Stimulated activated CD4-positive, alpha-beta T cell treated with anti-CD3 and anti-CD28 coated beads, Interleukin-4, amount 100 ng/mL, for 48 hours (primary cell): ENCODE measurements around the gene SRP72.

ENCODE experiments used
- DNase-seq, 2 donors: peaks; one replicate each; pipeline ENCODE4 v3.0.0-alpha.2; 2020; ENCODE audit warnings: low read depth in 2 of 2

SRP72 gene

GRCh38 chr4:56544573-56545131 lies 77.2 kb downstream of the SRP72 start:
- peak; percentile 82 to 90 for DNase-seq

- no peak for DNase-seq
Observed at GRCh38 chr4:56550642-56551041, 83.2 kb downstream of the SRP72 start.

GRCh38 chr4:56551516-56551915 lies 84.1 kb downstream of the SRP72 start:
- no peak for DNase-seq

- no peak for DNase-seq
Observed at GRCh38 chr4:56552273-56552672, 84.9 kb downstream of the SRP72 start.
